ENCODE results near the gene ERN2.

The ERN2 gene

DNA sequence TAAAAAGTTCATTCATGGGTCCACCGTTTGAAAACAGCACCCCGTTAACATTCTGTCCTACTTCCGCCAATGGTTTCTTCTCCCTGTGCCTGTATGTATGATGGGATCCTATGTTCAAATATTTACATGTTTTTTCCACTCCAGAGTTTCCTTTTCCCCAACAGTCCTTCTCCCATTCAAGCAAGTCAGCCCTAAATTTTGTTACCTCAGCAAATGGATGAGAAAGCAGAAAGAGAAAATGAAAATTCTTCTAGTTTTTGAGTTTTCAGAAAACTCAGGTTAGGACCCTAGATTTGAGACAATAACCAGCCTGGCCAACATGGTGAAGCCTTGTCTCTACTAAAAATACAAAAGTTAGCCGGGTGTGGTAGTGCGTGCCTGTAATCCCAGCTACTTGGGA lies 3.5 kb upstream of the ERN2 start:
- no peak for DNase-seq

- no peak for DNase-seq
Measured at GRCh38 chr16:23711785-23712184, 1.2 kb downstream of the ERN2 start.

GRCh38 chr16:23710504-23710903 lies 2.5 kb downstream of the ERN2 start:
- DNase-seq: no peak

DNA sequence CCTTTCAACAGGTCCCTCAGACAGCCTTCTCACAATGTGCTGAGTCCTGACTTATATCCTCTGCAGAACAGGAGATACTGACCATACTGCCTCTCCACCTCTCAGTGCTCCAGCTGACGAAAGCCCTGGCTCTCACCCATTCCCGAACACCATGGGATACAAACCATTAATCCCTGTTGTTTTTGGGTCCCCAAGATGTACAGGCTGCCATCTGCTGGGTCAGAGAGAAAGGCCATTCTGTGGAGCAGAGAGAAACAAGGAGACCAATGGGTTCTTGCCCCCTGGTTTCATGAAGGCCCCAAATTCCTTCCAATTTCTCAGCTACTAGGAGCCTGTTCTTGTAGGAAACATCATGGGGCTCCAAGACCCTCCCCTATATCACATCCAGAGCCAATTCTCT lies 3.0 kb downstream of the ERN2 start:
- no peak for DNase-seq

- DNase-seq: no peak
Measured at GRCh38 chr16:23709536-23709935, 3.5 kb downstream of the ERN2 start.

- no peak for DNase-seq
Measured at GRCh38 chr16:23706439-23706838, 6.6 kb downstream of the ERN2 start.

DNA sequence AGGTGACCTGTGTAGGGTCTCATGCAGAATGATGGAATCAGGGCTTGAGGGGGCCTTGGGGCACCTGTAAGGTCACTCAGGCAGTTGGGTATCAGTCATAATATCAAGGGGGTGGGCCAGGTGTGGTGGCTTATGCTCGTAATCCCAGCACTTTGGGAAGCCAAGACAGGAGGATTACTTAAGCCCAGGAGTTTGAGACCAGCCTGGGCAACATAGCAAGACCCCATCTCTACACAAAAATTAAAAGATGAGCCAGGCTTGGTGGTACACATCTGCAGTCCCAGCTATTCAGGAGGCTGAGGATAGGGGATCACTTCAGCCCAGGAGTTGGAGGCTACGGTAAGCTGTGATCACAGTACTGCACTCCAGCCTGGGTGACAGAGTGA lies 7.5 kb downstream of the ERN2 start:
- DNase-seq: no peak

DNA sequence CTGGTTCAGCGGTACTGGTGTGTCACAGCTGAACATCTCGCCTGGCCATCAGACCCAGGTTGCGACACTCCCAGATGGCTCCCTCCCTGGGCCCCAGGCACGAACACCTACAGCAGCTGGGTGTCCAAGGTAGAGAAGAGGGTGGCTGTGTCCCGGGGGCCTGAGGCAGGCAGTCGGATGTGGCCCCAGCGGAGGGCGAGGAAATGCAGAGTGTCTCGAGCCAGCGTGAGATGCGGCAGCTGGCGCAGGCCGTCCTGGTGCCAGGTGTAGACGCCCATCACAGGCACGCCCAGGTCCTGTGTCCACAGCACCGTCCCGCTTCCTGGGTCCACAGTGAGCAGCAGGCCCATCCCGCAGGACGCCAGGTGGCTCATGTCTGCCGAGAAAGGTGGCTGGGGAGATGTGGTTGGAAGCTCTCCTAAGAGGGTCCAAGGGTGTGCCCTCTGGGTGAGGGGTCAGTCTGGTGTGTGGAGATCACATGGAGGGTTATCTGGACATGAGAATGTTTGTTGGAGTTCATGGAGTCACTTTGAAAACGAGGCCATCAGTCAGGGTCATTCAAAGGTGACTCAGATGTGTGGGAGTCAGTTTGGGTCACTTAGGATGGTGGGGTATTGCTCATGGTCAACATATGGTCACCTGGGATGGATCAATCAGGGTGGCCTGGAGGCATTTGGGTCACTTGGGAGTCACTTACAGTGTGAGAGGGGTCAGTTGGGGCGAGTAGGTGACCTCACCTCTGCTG lies 8.1 kb downstream of the ERN2 start:
- DNase-seq: no peak

DNA sequence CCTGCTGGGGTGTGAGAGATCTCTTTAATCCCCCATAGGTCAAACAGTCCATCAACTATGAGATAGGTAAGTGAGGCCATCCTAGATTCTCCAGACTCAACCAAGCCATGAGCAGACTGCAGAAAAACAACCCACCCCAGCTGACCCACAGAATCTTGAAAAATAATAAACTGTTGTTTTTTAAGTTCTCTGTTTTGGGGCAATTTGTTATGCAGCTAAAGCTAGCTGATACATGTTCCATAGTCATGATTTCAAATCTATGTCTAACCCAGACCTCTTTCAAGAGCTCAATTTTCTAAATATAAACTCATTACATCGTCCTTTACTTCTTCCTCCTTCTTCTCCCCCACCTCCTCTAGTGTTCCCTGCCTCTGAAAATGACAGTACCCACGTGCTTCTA lies 10.1 kb downstream of the ERN2 start:
- DNase-seq: no peak

- no peak for DNase-seq
Measured at GRCh38 chr16:23701045-23701444, 12.0 kb downstream of the ERN2 start.

GRCh38 chr16:23700509-23700908 lies 12.5 kb downstream of the ERN2 start:
- DNase-seq: no peak

DNA sequence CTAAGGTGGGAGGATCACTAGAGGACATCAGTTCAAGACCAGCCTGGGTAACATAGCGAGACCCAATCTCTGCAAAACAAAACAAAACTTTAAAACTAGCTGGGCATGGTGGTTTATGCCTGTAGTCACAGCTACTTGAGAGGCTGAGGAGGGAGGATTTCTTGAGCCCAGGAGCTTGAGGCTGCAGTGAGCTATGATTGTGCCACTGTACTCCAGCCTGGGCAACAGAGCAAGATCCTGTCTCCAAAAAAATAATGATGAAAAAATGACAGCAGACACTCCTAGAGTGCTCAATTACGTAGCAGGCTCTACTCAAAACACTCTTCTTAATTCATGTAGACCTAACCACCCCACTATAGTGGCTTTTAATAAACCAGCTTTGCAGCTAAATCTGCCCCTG lies 12.9 kb downstream of the ERN2 start:
- no peak for DNase-seq

GRCh38 chr16:23699100-23699499 lies 13.9 kb downstream of the ERN2 start:
- no peak for DNase-seq

GRCh38 chr16:23695756-23696155 lies 17.3 kb downstream of the ERN2 start:
- no peak for DNase-seq

- DNase-seq: no peak
Measured at GRCh38 chr16:23694644-23695373, 18.2 kb downstream of the ERN2 start.

DNA sequence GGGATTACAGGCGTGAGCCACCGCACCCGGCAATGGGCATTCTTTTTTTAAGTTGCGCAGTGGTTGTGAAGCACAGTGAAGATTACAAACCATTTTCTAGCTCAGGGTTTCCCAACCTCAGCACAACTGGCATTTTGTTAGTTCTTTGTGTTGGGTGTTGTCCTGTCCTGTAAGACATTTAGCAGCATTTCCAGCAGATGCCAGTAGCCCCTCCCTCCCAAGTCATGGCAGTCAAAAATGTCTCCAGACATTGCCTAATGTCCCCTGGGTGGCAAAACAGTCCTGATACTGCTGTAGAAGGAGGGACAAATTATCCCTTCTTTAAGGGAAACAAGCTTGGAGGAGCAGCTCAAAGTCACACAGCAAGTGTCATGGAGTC lies 18.8 kb downstream of the ERN2 start:
- no peak for DNase-seq

DNA sequence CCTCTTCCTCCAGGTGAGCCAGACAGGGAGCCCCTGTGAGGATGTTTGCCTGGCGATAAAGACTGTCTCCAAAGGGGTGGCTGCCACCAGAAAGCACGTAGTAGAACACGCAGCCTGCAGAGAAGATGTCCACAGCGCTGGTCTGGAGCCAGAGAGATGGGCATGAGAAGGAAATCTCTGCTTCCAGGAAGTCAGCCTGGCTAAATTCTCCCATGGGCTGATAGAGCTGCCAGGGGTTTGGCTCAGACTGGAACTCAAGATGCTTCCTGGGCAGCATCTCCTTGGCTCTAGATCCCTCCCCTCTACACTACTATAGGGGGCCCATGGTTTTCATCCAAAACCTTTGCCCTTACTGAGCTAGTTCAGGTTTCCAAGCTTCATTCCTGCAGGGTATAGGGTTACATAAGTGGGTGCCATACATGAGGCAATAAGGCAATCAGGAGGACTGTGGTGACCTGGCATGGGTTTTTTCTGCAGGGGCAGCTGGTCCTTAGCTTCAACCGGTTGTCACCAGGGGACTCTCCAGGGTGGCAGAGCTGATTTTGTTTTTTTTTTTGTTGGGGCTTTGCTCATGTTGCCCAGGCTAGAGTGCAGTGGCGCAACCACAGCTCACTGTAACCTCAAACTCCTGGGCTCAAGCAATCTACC lies 20.7 kb downstream of the ERN2 start:
- DNase-seq: no peak

GRCh38 chr16:23691483-23692189 lies 21.4 kb downstream of the ERN2 start:
- DNase-seq: no peak

- DNase-seq: no peak
Measured at GRCh38 chr16:23690771-23691482, 22.1 kb downstream of the ERN2 start.

- no peak for DNase-seq
Measured at GRCh38 chr16:23689442-23690187, 23.4 kb downstream of the ERN2 start.

- DNase-seq: no peak
Measured at GRCh38 chr16:23687034-23687808, 25.8 kb downstream of the ERN2 start.

Measured in stimulated activated CD4-positive, alpha-beta T cell treated with anti-CD3 and anti-CD28 coated beads, Interleukin-12 subunit alpha, Interleukin-12 subunit beta, amount 100 ng/mL, for 4 hours (primary cell).